AG10803 (cell line): ENCODE data around the gene SNRNP35.
A peak's percentile ranks its signal among the peaks of the same experiment; 100 is the strongest.
"Not testable (repeated sequence)": the region's sequence is repeated elsewhere in the genome, so short reads cannot be mapped to it uniquely, and the experiment has no call there.

Experiments used
- DNase-seq: peaks from one replicate; pipeline ENCODE4 v3.0.0; 2010; ENCODE audit warnings: low read depth
- H3K4me3 ChIP-seq: 2 replicates; pipeline ENCODE4 v1.5.1; 2011; ENCODE audit warnings: mild to moderate bottlenecking, low read length, control low read depth
- TF ChIP-seq, protein P1 (sequence below): conservative IDR thresholded peaks from 2 replicates; pipeline ENCODE4 v1.5.1; 2011; ENCODE audit warnings: mild to moderate bottlenecking, low read length, control low read depth, inconsistent platforms

SNRNP35 gene

DNA sequence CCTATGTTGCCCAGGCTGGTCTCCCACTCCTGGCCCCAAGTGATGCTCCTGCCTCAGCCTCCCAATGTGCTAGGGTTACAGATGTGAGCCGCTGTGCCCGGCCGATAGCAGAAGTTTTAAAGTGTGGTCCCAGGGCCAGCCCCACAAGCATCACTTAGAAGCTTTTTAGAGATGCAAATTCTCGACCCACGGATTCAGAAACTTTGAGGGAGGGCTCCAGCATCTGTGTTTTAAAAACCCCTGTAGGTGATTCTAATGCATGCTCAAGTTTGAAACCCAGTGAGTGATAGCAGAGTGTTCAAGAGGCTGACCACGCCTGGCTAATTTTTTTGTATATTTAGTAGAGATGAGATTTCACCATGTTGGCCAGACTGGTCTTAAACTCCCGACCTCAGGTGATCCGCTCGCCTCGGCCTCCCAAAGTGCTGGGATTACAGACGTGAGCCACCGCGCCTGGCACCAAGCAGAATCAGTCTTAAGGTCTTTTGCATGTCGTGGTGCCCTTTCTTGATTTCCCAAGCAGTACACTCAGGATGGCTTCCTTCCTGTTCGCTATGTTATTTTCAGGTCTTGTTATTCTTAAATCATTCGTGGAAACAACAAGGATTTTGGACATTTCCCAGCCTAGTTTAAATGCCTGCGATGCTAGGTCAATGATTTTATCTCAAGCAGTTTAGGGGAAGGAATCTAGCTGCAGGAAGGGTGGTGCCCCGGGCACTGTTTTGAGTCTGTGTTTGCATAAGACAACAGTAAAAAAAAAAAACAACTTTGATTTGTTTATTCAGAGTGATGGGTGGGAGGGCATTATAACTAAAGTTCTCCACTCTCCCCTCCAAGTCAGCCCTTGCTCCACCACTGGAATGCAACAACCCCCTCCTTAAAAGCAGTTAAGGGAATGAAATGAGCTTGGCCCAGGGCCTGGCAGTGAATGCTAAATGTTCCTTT, 12.3 kb upstream of the SNRNP35 start:
- DNase-seq, result peak; percentile 77
- no peak overlapping the region for H3K4me3 ChIP-seq
- TF ChIP-seq, protein P1, sequence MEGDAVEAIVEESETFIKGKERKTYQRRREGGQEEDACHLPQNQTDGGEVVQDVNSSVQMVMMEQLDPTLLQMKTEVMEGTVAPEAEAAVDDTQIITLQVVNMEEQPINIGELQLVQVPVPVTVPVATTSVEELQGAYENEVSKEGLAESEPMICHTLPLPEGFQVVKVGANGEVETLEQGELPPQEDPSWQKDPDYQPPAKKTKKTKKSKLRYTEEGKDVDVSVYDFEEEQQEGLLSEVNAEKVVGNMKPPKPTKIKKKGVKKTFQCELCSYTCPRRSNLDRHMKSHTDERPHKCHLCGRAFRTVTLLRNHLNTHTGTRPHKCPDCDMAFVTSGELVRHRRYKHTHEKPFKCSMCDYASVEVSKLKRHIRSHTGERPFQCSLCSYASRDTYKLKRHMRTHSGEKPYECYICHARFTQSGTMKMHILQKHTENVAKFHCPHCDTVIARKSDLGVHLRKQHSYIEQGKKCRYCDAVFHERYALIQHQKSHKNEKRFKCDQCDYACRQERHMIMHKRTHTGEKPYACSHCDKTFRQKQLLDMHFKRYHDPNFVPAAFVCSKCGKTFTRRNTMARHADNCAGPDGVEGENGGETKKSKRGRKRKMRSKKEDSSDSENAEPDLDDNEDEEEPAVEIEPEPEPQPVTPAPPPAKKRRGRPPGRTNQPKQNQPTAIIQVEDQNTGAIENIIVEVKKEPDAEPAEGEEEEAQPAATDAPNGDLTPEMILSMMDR, result no peak

DNA sequence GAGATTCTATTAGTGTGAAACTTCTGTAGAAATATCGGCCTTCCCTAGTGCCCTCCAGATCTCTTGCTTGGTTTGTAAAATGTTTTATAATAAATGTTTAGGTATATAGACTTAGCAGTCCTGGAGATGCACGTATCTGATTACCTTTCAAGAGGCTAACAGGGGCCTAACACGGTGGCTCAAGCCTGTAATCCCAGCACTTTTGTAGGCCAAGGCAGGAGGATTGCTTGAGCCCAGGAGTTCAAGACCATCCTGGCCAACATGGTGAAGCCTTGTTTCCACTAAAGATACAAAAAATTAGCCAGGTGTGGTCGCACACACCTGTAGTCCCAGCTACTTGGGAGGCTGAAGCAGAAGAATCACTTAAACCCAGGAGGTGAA, 11.6 kb upstream of the SNRNP35 start:
- TF ChIP-seq, protein P1, result no peak
- H3K4me3 ChIP-seq, result no peak overlapping the region
- DNase-seq, result no peak

DNA sequence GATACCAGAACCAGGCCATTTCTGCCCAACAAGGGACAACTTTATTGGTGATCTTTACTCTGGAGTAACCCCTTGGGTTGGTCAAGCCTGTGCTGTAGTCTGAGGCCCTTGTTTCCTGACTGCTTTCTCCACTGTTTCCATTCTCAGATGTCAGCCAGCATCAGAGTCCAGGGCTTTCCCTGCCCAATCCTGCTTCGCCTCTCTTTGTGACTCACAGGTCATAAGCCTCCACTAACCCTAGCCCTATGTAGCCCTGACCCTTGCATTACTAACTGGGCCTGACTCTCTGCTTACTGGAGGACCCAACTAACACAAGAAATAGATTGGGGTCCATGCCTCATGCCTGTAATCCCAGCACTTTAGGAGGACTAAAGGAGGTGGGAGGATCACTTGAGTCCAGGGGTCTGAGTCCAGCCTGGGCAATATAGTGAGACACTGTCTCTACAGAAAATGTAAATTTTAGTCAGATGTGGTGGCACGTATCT, 8.6 kb upstream of the SNRNP35 start:
- no peak for DNase-seq
- TF ChIP-seq, protein P1, result no peak
- no peak overlapping the region for H3K4me3 ChIP-seq

DNA sequence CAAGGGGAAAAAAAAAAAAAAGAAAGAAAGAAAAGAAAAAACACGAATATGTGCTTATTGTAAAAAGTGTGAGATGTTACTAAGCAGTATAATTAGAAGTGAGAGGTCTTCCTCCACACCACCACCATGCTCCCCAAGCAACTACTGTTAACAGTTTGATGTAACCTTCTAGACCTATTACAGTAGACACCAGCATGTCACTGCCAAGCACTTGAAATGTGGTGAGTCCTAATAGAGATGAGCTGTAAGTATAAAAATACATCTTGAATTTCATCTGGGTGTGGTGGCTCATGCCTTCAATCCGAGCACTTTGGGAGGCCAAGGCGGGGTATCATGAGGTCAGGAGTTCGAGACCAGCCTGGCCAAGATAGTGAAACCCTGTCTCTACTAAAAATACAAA, 8.1 kb upstream of the SNRNP35 start:
- TF ChIP-seq, protein P1, result no peak
- DNase-seq, result no peak
- H3K4me3 ChIP-seq, result no peak overlapping the region

DNA sequence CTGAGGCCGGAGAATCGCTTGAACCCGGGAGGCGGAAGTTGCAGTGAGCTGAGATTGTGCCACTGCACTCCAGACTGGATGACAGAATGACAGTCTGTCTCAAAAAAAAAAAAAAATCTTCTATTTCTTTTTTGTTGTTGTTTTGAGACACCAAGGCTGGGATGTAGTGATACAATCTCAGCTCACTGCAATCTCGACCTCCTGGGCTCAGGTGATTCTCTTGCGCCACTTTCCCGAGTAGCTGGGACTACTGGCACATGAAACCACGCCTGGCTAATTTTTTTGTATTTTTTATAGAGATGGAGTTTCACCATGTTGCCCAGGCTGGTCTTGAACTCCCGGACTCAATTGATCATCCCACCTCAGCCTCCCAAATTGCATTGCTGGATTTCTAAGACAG, 7.3 kb upstream of the SNRNP35 start:
- TF ChIP-seq, protein P1, result no peak
- DNase-seq, result no peak
- no peak overlapping the region for H3K4me3 ChIP-seq

DNA sequence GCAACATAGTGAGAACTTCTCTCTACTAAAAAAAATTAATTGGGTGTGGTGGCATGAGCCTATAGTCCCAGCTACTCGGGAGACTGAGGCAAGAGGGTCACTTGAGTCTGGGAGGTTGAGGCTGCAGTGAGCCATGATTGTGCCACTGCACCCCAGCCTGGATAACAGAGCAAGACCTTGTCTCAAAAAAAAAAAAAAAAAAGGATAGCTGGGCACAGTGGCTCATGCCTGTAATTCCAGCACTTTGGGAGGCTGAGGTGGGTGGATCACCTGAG, 5.7 kb upstream of the SNRNP35 start:
- not testable (repeated sequence) for H3K4me3 ChIP-seq, DNase-seq

DNA sequence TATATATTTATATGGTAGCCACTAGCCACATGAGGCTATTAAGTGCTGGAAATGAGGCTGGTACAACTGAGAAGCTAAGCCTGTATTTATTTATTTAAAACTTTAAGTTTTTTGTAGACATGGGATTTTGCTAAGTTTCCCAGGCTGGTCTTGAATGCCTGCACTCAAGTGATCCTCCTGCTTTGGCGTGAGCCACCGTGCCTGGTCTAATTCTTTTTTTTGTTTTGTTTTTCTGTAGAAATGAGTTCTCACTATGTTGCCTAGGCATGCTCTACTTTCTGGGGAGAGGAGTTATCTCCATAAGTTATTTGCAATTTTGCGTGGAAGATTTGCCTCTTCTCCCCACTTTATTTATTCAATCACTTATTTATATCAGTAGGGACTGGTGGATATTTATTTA, 4.8 kb upstream of the SNRNP35 start:
- no peak for DNase-seq
- TF ChIP-seq, protein P1, result no peak

DNA sequence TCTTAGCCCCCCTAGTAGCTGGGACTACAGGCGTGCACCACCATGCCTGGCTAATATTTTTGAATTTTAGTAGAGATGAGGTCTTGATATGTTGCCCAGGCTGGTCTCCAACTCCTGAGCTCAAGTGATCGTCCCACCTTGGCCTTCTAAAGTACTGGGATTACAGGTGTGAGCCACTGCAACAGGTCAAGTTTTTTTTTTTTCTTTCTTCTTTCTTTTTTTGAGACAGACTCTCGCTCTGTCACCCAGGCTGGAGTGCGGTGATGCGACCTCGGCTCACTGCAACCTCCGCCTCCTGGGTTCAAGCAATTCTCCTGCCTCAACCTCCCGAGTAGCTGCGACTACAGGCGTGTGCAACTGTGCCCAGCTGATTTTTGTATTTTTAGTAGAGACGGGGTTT, 5.2 kb downstream of the SNRNP35 start:
- not testable (repeated sequence) for H3K4me3 ChIP-seq

More for the DNA sequence above, 4.8 kb upstream of the SNRNP35 start:
- H3K4me3 ChIP-seq, result no peak overlapping the region

More for the DNA sequence above, 5.2 kb downstream of the SNRNP35 start:
- DNase-seq, result not testable (repeated sequence)
